HG03571 (cell line): ENCODE results near the gene PKN2.
"Not testable (repeated sequence)": the region's sequence is repeated elsewhere in the genome, so short reads cannot be mapped to it uniquely, and the experiment has no call there.

Source experiments
- ATAC-seq: cut with Tn5 transposase; IDR thresholded peaks from one replicate; pipeline ENCODE4 v1.9.1; 2021; ENCODE audit not compliant: unreplicated experiment

The PKN2 gene

DNA sequence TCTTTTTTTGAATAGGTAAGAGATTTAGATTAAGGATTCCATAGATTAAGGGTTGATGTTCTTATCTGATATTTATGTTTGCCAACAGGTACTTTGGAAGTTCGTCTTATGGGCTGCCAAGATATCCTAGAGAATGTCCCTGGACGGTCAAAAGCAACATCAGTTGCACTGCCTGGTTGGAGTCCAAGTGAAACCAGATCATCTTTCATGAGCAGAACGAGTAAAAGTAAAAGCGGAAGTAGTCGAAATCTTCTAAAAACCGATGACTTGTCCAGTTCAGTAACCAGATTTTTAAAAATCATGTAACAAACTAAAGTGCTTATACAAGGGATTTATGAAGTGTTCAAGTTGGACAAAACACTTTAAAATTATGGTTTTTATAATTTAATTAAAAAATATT lies 100.5 kb downstream of the PKN2 start:
- no peak for ATAC-seq

- ATAC-seq = no peak
Observed at GRCh38 chr1:88787023-88787903, 103.2 kb downstream of the PKN2 start.

DNA sequence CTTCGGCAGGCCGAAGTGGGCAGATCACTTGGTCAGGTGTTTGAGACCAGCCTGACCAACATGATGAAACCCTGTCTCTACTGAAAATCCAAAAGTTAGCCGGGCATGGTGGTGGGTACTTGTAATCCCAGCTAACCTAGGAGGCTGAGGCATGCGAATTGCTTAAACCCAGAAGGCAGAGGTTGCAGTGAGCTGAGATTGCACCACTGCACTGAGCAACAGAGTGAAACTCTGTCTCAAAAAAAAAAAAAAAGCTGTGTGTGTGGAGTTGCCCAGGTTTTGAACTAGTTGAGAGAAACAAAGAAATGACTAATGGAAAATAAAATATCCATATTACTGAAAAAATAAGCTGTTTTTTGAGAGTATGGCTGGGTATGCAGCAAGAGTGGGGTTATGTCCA lies 107.1 kb downstream of the PKN2 start:
- ATAC-seq = no peak

- ATAC-seq = no peak
Observed at GRCh38 chr1:88799491-88799890, 115.4 kb downstream of the PKN2 start.

DNA sequence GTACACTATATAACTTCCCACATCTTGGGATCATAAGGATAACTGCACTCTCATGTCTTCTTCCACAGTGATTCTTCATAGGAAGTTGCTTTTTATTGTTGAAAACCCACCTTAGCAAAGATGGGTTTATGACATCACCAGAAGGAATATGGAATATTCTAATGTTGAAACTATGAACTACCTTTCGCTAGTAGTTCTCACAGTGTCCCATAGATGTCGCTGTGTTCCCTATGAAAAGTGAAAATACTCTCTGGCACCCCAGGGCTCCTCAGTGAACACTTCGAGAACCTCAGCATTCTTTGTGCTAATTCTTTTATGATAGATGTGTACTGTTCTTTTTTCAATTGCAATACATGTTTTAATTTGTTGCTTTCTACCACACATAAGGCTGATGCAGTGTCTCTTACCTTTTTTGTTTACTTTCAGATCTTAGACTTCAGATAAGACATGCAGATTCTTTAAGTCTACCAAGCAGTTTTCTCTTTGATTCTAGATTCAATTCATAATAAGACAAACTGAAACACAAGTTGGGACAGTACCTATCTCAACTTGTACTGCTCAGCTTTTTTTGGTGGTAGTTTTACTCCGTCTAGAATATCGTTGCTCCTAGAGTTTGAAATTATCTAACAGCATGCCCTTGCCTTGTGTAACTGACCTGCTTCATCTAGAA lies 116.4 kb downstream of the PKN2 start:
- no peak for ATAC-seq

DNA sequence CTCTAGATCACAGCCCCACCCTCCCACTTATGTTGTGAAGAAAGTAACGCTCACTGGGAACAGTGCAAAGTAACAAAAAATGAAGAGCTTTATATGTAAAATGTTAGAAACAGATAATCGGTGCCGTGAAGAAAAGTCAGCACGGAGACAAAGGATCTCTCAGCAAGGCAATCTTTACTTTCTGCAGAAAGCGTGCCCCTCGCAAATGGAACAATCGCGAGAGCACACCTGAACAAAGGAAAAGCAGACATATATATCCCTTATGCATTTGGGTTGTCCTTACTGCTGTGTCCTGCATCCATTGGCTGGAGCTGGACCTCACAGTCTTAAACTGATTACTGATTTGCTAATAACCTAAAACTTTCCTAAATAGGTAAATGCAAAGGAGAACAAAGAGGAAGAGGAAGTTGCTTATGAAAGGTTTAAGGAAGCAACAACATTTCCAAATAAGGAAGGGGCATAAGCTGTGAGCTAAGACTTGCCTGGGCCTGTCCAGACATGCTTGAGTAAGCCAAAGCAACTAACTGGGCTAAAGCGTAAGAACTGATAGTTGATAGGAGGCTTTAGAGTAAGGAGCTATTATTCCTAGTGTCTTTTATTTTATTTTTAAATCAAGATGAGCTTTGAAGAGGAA lies 117.6 kb downstream of the PKN2 start:
- no peak for ATAC-seq

- no peak for ATAC-seq
Observed at GRCh38 chr1:88802404-88802803, 118.3 kb downstream of the PKN2 start.

DNA sequence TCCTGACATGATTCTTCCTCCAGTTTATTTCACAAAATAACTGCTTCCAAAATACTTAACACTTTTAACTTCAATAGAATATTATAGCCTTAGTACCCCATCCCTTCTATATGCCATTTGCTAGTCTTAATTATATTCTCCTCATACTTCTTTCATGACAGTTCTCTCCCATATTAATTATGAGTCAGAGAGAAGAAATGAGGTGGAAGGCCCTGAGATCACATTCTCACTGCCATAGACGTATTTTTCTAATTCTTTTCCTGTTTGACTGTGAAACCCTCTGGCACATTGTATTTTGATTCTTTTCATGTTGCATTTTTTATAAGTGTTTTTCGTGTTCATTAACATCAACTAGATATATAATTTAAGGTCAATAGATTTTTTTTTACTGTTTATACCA lies 118.9 kb downstream of the PKN2 start:
- no peak for ATAC-seq

DNA sequence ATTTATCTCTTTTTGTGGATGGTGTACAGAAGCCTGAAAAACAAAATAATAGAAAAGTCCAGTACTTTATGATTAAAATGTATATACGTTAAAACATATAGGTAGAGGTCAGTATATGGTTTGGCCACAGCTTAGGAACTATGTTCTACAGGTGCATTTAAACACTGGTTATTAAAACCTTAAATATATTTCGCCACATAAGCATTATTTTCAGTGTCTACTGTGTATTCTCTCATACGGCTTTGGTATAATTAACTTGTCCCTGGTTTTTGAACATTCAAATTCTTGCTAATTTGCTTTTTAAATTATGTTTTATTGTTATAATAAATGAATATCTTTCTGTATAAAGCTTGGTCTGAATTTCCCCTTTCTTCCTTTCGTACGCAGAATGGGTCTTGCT lies 119.4 kb downstream of the PKN2 start:
- ATAC-seq = no peak

DNA sequence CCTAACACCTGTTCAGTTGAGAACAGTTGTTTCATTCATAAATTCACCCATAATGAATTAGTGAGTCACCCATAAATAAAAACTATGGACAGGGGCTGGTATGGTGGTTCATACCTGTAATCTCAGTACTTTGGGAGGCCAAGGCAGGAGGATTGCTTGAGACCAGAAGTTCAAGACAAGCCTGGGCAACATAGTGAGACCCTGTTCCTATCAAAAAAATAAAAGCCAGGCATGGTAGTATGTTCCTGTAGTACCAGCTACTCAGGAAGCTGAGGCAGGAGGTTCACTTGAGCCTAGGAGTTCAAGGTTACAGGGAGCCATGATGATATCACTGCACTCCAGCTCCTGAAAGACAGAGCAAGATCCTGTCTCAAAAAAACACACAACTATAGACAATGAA lies 128.3 kb downstream of the PKN2 start:
- ATAC-seq = no peak

DNA sequence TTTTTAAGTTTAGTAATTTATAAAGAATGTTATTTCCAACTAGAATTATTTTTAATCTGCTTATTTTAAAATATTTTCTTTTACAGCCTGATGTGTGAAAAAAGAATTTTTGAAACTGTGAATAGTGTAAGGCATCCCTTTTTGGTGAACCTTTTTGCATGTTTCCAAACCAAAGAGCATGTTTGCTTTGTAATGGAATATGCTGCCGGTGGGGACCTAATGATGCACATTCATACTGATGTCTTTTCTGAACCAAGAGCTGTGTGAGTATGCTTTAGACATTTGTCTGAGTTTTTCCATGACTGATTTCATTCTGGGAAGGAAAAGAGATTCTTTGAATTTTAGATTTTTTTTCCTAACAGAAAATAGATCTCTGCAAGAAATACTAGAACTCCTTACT lies 129.4 kb downstream of the PKN2 start:
- no peak for ATAC-seq

GRCh38 chr1:88819642-88820041 lies 135.6 kb downstream of the PKN2 start:
- ATAC-seq = not testable (repeated sequence)

DNA sequence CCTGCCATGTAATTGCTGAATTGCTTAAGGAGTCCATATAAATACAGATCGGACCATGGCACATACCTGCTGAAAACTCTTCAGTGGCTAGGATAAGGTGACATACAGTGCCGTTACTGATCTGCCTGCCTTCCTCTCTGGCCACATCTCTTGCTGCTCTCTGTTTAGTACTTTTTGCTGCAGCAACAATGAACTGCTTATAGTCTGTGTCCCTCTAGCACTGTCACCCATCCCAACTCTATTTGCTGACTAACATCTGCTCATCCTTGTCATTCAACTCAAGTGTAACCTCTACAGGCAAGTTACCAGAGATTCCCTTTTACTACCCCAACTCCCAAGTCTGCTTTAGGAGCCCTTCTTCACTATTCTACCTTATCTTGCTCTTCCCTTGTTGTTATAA lies 141.6 kb downstream of the PKN2 start:
- ATAC-seq = no peak

- ATAC-seq = no peak
Observed at GRCh38 chr1:88847643-88848042, 163.6 kb downstream of the PKN2 start.

DNA sequence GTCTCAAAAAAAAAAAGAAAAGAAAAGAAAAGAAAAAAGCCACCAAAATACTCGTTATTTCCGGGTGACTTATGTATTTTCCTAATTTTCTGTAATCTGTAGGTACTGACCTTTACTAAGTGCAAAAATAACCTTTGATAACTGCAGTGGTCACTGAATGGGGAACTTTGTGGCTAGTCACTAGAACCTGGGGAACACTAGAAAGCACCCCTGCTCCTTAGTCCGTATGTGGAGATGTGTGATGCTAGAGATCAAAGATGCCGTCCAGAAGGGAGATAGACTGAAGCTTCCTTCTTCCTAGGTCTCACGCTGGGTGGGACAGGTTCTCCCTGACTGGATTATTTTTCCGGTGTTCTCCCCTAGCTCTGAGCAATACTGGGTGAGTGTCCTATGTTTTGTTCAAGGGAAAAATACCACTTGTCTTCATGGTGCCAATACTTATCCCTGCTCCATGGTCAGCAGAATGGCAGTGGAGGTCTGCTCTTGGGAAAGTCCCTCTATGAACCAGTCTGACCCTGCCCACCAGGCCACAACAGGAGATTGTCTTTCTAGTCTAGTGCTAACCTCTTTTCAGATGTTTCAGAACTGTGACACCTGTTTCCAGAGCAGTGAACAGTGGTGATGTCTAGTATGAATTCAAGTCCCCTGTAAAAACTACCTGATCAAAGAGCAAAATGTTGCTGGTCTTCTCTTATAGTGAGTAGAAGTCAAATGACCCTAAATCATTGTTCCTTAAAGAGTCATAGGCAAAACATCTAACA lies 167.4 kb downstream of the PKN2 start:
- no peak for ATAC-seq

DNA sequence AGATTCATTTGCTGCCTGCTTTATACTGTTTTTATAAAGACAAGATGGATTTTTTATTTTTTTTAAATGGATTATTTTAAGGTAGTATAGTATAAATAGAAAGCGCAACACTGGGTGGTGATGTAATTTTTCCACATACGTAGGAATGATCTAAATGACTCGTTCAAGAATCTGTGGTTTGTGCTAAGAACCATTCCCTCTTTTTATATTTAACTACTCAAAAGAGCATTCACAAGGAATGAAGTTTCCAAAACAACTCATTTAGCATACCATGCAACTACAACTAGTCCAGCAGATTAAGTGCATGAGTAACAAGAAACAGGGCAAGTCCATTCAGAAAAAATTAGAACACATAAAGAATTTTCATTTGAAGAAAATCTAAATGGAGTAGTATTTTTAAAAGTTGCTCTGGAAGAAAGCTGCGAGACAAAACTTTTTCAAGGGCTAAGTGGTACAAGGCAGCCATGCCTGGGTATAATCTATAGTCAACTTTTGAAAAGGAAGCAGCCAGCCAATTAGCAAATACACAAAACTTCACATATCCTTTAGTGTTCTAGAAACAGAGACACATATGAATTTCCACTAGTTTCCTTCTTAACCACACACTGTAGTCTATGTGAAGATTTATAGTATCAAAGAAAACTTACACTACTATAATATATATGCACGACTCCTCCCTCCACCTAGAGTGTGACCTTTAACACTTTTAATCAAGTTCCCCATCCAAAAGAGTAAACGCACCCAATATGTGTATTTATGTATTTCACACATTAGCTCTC lies 183.9 kb downstream of the PKN2 start:
- no peak for ATAC-seq

DNA sequence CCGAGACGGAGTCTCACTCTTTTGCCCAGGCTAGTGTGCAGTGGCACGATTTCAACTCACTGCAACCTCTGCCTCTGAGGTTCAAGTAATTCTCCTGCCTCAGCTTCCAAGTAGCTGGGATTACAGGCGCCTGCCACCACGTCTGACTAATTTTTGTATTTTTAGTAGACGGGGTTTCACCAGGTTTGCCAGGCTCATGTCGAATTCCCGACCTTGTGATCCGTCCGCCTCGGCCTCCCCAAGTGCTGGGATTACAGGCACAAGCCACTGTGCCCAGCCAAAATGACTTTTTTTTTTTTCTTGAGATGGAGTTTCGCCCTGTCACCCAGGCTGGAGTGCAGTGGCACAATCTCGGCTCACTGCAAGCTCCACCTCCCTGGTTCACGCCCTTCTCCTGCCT lies 185.6 kb downstream of the PKN2 start:
- not testable (repeated sequence) for ATAC-seq

DNA sequence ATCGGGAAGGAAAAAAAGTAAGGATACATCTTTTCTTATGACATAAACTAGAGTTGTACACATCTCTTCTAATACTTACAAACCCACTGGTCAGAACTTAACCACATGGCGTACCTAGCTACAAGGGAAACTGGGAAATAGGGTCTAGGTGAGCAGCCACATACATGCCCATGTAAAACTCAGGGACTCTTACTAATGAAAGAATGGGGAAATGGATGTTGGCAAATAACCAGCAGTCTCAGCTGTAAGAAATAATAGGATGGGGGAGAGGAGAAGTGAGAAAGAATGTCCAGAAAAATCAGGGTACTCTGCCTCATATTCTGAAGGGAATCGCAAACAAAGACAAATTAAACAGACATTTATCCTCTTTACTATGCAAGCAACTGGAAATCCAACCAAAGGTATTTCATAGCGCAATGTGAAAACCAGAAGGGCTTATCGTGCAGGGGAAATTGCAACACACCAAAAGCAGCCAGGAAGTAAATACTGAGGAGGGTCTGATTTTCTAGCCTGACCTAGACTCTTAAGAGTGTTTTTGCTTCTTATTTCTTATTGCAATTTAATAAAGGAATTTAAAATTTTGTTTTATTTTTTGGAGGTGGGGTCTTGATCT lies 189.8 kb downstream of the PKN2 start:
- no peak for ATAC-seq

GRCh38 chr1:88875595-88875994 lies 191.5 kb downstream of the PKN2 start:
- ATAC-seq = no peak
